ENCODE results near the gene DPYD.

- TF ChIP-seq NFRKB (IDR thresholded peaks at IDR 0.05) = no peak
- no peak for TF ChIP-seq SUZ12 (IDR thresholded peaks at IDR 0.05)
- no peak for TF ChIP-seq SP1 (IDR thresholded peaks at IDR 0.05)
- no peak for TF ChIP-seq FOXA1 (IDR thresholded peaks at IDR 0.05)
- no peak for TF ChIP-seq CTBP1 (IDR thresholded peaks at IDR 0.05; ENCODE audit: borderline replicate concordance)
- no peak for TF ChIP-seq TARDBP (IDR thresholded peaks at IDR 0.05)
- no peak for TF ChIP-seq ELF4 (IDR thresholded peaks at IDR 0.05)
- TF ChIP-seq FOXM1 (IDR thresholded peaks at IDR 0.05; ENCODE audit: borderline replicate concordance) = no peak
- no peak for TF ChIP-seq BHLHE40 (IDR thresholded peaks at IDR 0.05; ENCODE audit: borderline replicate concordance)
- no peak for TF ChIP-seq HDGF (IDR thresholded peaks at IDR 0.05; ENCODE audit: borderline replicate concordance)
Measured at GRCh38 chr1:97356309-97356708, 564.5 kb downstream of the DPYD start.

Data from HEK293T (cell line).